ENCODE measurements around the gene BMAL2.

Gene BMAL2

DNA sequence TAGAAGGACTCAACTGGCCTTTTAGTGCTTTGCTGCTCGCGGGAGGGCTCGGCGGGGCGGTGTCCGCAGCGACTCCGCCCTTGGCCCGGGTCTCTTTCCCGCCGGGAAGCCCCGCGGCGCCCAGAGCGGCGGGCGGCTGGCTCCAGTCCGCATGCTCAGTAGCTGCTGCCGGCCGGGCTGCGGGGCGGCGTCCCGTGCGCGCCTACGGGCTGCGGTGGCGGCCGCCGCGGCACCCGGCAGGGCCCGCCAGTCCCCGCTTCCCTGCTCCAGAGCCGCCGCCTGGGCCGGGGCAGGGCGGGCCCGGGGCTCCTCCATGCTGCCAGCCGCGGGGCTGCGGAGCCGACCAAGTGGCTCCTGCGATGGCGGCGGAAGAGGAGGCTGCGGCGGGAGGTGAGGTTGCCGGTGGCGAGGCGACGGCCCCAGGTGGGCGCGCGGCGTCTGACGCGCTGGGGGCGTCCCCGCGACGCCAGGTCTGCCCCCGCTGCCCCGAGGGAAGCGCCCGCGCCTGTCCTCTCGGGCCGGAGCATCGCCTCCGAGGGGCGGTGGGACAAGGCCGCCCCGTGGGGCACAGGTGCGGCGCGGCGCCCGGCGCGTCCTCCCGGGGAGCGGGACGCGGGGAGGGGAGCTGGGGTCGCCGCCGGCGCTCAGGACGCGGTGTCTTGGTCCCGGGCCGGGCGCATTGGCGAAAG, at the start of gene BMAL2:
BMAL2 (plus strand) TSS at position 123 of the 689 bp plus-strand sequence; CDS start at position 360, 237 bp downstream.
- peak; percentile 25 for DNase-seq

DNA sequence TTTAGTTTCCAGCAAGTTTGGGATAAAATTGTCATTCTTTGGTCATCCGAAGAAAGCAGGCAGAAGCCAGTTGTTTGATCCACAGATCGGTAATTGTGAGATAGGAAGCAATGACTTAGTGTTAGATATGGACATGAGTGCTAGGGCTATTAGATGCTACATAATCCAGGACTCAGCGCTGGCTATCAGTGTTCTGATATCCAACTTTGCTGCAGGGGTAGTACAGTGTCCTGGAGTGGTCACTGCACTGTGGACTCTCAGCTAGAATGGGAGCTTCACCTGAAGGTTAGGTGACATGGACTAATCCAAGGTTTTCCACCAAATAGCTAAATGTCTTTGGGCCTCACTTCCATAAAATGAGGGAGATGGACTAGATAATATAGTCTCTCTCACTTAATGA, 48.6 kb upstream of the BMAL2 start:
- no peak for DNase-seq

GRCh38 chr12:27284751-27285150, 47.9 kb upstream of the BMAL2 start:
- no peak for DNase-seq

DNA sequence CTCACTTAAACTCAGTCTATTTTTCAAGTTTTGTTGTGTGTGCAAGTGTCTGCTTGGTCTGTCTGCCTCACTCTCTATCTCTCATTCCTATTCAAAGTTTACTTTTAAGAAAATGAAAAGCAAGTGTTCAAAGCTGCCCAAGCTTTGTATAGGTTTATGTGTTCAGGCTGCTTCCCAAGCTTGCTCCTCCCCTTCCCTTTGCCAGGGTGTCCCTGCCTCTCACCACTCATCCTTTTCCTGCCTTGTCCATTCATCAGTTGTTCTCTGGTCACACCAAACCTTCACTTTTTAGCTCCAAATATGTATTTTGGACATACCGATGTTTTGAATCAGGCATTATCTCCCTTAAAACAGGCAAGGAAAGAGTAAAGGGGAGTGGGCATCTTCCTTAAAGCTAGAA, 47.2 kb upstream of the BMAL2 start:
- no peak for DNase-seq

GRCh38 chr12:27289414-27289813, 43.2 kb upstream of the BMAL2 start:
- DNase-seq = no peak

GRCh38 chr12:27290501-27291168, 42.0 kb upstream of the BMAL2 start:
- no peak for DNase-seq

DNA sequence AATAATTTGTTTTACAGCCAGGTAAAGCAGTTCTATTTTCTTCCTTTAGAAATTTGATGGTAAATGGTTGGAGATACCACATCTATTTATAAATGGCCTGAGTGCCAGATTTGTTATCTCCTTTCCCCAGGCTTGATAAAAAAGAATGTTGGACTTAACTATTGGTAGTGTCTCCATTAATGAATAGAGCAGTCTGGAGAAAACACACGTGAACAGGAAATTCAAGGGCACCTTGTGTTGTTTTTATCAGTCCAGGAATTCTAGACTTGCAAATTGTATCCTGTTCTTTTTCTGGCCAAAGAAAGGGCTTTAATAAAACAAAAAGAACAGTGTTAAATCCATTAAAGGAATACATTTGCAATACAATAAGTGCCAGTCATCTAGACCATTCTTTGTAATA, 40.8 kb upstream of the BMAL2 start:
- DNase-seq = no peak

GRCh38 chr12:27292718-27293117, 39.9 kb upstream of the BMAL2 start:
- no peak for DNase-seq

GRCh38 chr12:27293463-27293862, 39.2 kb upstream of the BMAL2 start:
- no peak for DNase-seq

DNA sequence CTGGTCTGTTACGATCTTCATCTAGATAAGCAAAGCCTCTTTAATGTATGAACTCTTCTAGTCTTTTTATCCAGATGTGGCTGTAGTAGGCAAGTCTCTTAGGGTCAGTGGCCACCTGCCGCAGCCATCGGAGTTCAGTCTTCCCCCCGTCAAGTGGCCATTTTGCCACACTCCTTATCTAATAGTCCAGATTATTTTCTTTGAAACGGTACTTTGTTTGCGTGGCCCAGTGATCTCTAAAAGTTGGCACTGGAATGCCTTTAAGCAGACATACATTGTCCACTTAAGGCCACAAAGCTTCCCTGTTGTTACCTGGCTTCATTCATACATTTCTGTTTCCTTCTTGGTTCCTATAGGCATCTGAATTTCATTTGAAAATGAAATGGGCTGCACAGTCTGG, 36.0 kb upstream of the BMAL2 start:
- DNase-seq = no peak

DNA sequence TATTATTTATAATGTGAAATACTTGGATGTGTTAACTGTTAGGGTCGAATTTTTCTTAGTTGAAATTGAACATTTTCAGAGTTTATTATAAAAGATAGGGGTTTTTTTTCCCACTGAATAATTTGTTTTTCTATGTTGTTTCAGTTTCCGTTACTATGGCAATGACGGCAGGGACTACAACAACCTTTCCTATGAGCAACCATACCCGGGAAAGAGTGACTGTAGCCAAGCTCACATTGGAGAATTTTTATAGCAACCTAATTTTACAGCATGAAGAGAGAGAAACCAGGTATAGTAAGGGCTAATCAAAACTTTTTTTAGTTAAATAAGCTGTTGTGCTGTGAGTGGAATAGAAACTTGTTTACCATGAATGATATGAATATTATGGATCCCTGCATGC, 35.1 kb upstream of the BMAL2 start:
- no peak for DNase-seq

DNA sequence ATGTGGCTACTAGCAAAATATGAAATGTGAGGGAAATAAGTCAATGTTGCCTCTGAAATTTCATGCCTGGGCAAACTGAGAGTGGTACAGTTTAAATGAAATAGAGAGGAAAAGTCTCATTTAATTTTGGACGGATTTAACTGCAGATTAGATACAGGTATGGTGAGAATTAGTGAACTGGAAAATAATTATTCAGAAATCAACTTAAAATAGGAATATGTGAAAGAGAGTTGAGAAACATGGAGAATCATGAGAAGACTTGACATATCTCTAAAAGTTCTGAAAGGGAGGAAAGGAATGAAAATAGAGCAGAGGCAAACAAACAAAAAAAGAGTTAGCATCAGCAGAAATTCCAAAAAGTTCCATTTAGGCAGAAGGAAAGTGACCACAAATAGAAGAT, 33.5 kb upstream of the BMAL2 start:
- DNase-seq = no peak

DNA sequence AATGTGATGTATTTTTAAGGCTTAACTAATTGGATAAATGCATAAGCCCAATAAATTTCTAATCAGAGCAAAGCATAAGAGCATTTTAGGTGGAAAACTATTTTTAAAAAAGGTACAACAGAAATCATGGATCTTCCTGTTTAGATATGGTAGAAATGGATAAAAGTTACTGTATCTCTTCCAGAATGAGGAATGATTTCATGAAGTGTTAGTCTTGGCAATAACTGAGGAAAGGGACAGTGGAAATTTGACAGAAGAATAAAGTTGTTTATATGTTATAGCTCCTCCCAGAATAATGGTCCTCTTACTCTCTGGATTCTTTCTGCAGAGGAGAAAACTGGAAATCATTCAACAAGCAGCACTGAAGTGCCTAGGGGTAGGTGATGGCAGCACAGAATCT, 32.4 kb upstream of the BMAL2 start:
- no peak for DNase-seq

GRCh38 chr12:27303139-27304111, 29.2 kb upstream of the BMAL2 start:
- DNase-seq = no peak

DNA sequence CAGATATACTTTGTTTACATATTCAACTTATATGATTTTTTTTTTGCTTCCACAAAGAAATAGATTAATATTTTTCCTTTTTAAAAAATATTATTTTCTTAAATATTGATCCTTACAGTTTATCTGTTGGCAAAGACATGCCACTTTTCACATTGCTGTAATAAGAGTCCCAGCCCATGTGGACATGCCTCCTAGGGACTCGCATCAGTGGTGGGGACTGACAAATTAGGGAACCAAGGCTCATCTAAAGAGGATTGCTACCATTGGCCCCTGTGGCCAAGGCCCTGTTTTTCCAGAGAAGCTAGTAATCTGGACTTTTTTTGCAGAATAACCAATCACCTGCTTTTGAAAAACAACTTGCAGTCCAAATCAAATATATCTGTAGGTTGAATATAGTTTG, 27.8 kb upstream of the BMAL2 start:
- no peak for DNase-seq

GRCh38 chr12:27305673-27306456, 26.8 kb upstream of the BMAL2 start:
- no peak for DNase-seq

- no peak for DNase-seq
Observed at GRCh38 chr12:27309293-27309994, 23.2 kb upstream of the BMAL2 start.

GRCh38 chr12:27309995-27310315, 22.7 kb upstream of the BMAL2 start:
- DNase-seq = no peak

DNA sequence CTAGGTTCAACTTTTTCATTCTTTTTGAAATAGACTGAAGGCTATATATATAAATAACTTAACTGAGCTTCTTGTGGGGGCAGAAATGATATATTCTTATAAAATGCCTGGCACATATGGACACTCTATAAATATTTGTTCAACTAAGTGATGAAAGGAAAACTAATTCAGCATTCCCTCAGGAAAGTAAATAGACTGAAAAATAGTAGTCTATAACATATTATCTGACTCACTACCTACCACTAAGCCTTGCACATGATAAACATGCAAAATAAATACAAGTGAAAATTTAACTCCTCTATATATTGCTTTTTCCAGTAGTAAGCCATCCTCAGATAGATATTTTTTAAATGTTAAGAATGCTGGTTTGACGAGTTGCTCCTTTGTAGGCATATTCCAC, 15.7 kb upstream of the BMAL2 start:
- DNase-seq = no peak

GRCh38 chr12:27319409-27319808, 13.2 kb upstream of the BMAL2 start:
- no peak for DNase-seq

DNA sequence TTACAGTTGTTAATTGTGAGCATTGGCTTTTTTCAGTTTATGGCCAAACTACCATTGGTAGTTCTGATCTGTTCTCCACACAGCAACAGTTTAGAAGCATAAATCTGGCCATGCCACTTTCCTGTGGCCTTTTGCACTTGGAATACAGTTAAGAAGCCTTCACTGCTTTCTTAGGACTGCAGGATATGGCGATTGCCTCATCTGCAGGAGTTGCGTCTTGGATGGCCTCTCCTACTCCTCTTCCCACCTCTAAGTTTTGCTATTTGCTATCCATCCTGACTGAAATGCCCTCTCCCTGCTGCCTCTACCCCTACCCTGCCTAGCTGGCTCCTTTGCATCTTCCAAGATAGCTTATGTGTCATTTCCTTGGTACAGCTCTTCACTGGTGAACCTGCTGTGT, 12.8 kb upstream of the BMAL2 start:
- DNase-seq = no peak

- no peak for DNase-seq
Observed at GRCh38 chr12:27324530-27324929, 8.1 kb upstream of the BMAL2 start.
